ENCODE data around the gene EFCAB14.

Gene EFCAB14

DNA sequence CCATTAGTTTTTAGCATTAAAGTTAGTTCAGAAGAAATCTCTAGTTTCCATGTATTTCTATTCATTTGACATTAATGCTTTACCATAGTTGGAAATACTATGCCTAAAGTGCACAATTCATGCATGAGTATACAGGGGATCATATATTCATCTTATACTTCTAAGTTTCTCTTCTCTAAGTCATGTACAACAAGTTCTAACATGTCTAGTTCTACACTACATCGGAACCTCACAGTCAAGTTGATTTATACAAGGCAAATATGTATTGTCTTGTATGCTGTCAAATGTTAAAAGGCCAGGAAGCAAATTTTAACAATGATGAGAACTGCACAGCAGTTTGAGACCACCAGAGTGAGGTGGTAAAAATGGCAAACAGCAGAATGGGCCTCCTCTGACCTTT, 79.4 kb downstream of the EFCAB14 start:
- Histone ChIP-seq H3K27ac (ENCODE audit: low read length) (no peak overlapping the region), H3K27me3 (ENCODE audit: low read depth, low read length) (no peaks in the 10 kb centered on the region), H3K79me2 (ENCODE audit: low read length) (no peaks in the 10 kb centered on the region), H3K4me2 (ENCODE audit: low read length) (no peak overlapping the region), H3K9ac (ENCODE audit: low read length) (no peak overlapping the region), H4K20me1 (ENCODE audit: insufficient read depth, low read length) (no peaks in the 10 kb centered on the region), H3K9me3 (ENCODE audit: insufficient read depth, low read length) (no peaks in the 10 kb centered on the region), H3K36me3 (replicated peaks; ENCODE audit: low read depth, low read length) (no peaks in the 10 kb centered on the region), H3K4me1 (ENCODE audit: low read length) (no peaks in the 10 kb centered on the region), H3K4me3 (ENCODE audit: low read length) (no peak overlapping the region), H2AFZ (ENCODE audit: low read depth, low read length) (no peak overlapping the region)
- TF ChIP-seq EZH2phosphoT487 (IDR thresholded peaks at IDR 0.05; ENCODE audit: low read depth): no peak
- TF ChIP-seq CTCF (IDR thresholded peaks at IDR 0.05; ENCODE audit: low read depth, low read length): no peak

- Histone ChIP-seq H3K79me2 (ENCODE audit: low read length) (no peaks in the 10 kb centered on the region), H3K4me1 (ENCODE audit: low read length) (no peaks in the 10 kb centered on the region), H3K36me3 (replicated peaks; ENCODE audit: low read depth, low read length) (no peaks in the 10 kb centered on the region), H3K9ac (ENCODE audit: low read length) (no peak overlapping the region), H3K27me3 (ENCODE audit: low read depth, low read length) (no peaks in the 10 kb centered on the region), H3K4me2 (ENCODE audit: low read length) (no peak overlapping the region), H4K20me1 (ENCODE audit: insufficient read depth, low read length) (no peaks in the 10 kb centered on the region), H3K4me3 (ENCODE audit: low read length) (no peak overlapping the region), H3K9me3 (ENCODE audit: insufficient read depth, low read length) (no peaks in the 10 kb centered on the region), H2AFZ (ENCODE audit: low read depth, low read length) (no peak overlapping the region), H3K27ac (ENCODE audit: low read length) (no peak overlapping the region)
- TF ChIP-seq CTCF (IDR thresholded peaks at IDR 0.05; ENCODE audit: low read depth, low read length) (no peak), EZH2phosphoT487 (IDR thresholded peaks at IDR 0.05; ENCODE audit: low read depth) (no peak)
Observed at GRCh38 chr1:46638921-46639320, 80.0 kb downstream of the EFCAB14 start.

DNA sequence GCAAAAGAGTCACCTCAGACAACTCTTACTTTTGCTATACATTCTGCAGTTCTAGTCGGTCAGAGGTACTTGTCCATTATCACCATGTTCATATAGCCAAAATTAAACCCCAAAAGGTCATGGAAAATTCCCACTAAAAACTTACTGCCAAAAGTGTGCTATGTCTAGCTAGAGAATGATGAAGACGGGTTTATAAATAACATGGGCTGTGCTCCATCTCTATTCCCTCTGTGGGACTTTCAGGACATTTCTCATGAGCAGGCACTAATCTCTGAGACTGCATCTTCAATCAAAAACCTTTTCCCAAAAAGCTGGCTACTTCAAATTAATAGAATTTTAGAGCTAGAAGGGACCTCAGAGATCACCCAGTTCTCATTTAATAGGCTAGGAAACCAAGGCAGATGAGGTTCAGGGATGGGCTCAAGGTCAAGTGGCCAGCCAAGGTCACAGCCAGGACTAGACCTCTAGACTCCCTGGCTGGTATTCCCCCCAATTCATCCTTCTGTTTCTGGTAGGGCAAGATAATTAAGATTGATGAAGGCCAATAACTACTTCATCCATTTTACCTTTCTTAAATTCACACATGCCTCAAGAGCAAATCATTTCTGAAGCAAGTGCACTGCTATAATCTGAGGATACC, 81.3 kb downstream of the EFCAB14 start:
- Histone ChIP-seq H3K9ac (ENCODE audit: low read length) (no peak overlapping the region), H3K36me3 (replicated peaks; ENCODE audit: low read depth, low read length) (no peaks in the 10 kb centered on the region)
- TF ChIP-seq CTCF (IDR thresholded peaks at IDR 0.05; ENCODE audit: low read depth, low read length) (no peak), EZH2phosphoT487 (IDR thresholded peaks at IDR 0.05; ENCODE audit: low read depth) (no peak)

DNA sequence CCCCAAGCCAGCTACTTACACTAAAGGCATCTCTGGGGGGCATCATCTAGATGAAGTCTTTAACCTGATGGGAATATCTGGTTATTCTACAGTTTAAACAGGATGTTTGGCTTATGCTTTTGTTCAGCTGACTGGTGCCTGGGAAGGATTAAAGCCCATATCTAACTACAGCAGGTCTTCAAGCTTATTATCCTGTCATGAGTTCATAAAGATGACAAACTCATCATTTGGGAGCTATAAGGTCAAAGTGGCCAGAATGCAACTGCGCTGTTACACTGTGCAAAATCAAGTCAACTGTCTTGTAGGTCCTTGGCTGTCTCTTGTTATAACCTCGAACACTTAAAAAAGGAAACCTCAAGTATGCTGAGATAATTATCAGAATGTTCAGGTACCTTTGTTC, 83.7 kb downstream of the EFCAB14 start:
- Histone ChIP-seq H3K4me3 (ENCODE audit: low read length) (no peak overlapping the region), H4K20me1 (ENCODE audit: insufficient read depth, low read length) (no peaks in the 10 kb centered on the region), H2AFZ (ENCODE audit: low read depth, low read length) (no peak overlapping the region), H3K27me3 (ENCODE audit: low read depth, low read length) (no peaks in the 10 kb centered on the region), H3K27ac (ENCODE audit: low read length) (no peak overlapping the region), H3K4me1 (ENCODE audit: low read length) (no peaks in the 10 kb centered on the region), H3K36me3 (replicated peaks; ENCODE audit: low read depth, low read length) (no peaks in the 10 kb centered on the region), H3K4me2 (ENCODE audit: low read length) (no peak overlapping the region), H3K9me3 (ENCODE audit: insufficient read depth, low read length) (no peaks in the 10 kb centered on the region), H3K79me2 (ENCODE audit: low read length) (no peaks in the 10 kb centered on the region), H3K9ac (ENCODE audit: low read length) (no peak overlapping the region)
- TF ChIP-seq CTCF (IDR thresholded peaks at IDR 0.05; ENCODE audit: low read depth, low read length): no peak
- no peak for TF ChIP-seq EZH2phosphoT487 (IDR thresholded peaks at IDR 0.05; ENCODE audit: low read depth)

More for the DNA sequence above, 81.3 kb downstream of the EFCAB14 start:
- Histone ChIP-seq H3K9me3 (ENCODE audit: insufficient read depth, low read length) (no peaks in the 10 kb centered on the region), H3K79me2 (ENCODE audit: low read length) (no peaks in the 10 kb centered on the region), H3K27me3 (ENCODE audit: low read depth, low read length) (no peaks in the 10 kb centered on the region), H3K4me2 (ENCODE audit: low read length) (no peak overlapping the region), H3K27ac (ENCODE audit: low read length) (no peak overlapping the region), H3K4me1 (ENCODE audit: low read length) (no peaks in the 10 kb centered on the region), H3K4me3 (ENCODE audit: low read length) (no peak overlapping the region), H4K20me1 (ENCODE audit: insufficient read depth, low read length) (no peaks in the 10 kb centered on the region), H2AFZ (ENCODE audit: low read depth, low read length) (no peak overlapping the region)

Measured in OCI-LY3 (cell line).